ENCODE measurements around the gene DOHH. TPM values are rescaled to one million over a fixed set of nuclear protein-coding genes. Genes with fewer than 3 reads are reported as not detected.

DOHH gene, protein sequence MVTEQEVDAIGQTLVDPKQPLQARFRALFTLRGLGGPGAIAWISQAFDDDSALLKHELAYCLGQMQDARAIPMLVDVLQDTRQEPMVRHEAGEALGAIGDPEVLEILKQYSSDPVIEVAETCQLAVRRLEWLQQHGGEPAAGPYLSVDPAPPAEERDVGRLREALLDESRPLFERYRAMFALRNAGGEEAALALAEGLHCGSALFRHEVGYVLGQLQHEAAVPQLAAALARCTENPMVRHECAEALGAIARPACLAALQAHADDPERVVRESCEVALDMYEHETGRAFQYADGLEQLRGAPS
- 15.1 and 21.5 TPM in 2 replicates for total RNA-seq

DNA sequence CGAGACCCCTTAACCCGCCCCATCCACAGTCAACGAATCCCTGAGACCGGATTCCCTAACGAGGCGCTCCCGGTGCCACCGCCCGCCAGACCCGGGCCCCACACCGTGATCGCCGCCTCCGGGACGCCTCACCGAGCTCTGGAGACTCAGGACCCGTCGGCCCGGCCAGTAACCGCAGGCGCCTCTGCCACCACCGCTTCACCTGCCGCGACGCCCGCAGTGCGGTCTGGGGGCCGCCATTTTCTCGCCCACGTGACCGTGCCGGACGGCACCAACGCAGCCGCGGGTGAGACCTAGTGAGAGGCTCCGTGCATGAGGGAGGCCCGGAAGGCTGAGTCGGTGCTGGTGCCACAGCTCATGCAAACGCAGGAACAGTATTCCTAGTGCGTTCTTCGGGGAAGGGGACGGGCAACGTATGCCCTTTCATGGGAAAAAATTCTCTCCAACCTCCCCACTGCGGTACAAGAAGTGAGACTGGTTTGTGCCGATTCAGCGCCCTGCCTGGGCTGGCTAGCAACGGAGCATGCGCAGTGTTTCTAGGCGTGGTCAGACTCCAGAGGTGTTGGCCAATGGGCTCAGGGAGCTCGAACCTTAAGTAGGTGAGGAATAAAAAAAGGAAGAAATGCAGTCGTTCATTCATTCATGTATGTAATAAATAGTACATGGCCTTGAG is at the start of gene DOHH:
TSS of gene DOHH (minus strand) at position 246 of the 673 bp plus-strand sequence. CDS start 3,860 bp downstream, outside the sequence.

DNA sequence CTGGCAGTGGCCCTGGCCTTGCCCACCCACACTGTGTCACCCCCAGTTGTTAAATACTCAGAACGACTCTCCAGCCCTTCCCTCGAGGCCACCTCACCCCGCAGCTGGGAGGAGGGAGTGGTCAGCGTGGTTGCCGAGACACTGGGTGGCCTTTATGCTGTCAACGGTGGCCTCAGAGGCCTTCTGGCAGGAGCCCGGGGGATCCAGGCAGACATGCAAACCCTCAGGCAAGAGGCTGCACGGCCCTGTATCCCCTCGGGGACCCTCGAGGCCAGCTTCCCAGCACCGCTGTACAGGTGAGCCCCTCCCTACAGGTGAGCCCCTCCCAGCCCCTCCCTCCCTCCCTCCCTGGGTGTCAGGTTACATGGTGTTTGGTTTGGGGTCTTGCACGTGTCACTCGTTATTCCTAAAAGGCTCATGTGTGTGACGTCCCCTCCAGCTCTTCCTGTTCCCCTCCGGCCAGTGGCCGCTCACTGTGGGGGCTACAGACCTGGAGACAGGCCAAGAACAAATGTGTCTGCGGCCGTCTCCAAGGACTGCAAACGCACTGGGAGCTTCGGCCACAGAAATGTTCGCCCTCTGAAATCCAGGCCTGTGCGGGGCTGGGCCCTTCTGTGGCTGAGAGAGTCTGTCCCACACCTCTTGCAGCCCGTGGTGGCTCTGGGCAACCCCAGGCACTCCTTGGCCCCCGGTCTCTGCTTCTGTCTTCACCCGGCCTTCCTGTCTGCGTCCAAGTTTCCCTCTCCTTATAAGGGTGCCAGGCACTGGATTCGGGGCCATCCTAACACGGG is 38.7 kb upstream of the DOHH start, which contains the start of gene TEKTIP1:
TSS of gene TEKTIP1 (plus strand) at position 210 of the 791 bp plus-strand sequence. CDS start at position 214, 4 bp downstream.

DNA sequence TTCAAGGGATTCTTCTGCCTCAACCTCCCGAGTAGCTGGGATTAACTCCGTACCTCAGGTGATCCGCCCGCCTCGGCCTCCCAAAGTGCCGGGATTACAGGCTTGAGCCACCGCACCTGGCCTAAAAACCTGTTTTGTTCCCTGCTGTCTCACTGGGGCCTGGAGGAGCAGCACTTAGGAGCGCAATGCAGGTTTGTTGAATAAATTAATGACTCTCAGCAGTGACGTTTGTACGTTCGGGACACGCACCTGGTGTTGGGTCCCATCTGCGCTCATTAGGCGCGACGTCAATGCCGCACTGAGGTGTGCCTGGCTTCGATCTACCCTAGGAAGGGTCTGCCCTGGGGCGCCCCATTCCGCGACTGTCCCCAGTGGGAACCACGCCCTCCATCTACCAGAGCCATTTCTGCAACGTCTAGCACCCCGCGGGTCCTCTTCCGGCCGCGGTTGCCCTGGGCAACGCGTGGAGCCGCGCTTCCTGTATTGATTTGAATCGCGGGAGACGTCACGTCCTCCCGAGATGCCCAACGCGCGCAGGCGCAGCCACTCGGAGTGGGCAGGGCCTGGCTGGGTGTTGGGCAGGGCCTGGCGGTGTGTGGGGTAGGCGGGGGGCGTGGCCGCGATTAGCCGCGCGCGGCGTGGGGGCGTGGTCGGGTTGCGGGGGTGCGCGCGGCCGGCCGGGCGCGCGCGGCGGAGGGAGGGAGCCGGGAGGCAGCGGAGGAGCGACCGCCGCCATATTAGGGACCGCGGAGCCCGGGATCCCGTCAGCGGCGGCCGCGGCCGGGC is 5.3 kb upstream of the DOHH start, which contains the start of gene FZR1:
TSS of gene FZR1 (plus strand) at position 714 of the 786 bp plus-strand sequence. CDS start 16,679 bp downstream, outside the sequence.

DNA sequence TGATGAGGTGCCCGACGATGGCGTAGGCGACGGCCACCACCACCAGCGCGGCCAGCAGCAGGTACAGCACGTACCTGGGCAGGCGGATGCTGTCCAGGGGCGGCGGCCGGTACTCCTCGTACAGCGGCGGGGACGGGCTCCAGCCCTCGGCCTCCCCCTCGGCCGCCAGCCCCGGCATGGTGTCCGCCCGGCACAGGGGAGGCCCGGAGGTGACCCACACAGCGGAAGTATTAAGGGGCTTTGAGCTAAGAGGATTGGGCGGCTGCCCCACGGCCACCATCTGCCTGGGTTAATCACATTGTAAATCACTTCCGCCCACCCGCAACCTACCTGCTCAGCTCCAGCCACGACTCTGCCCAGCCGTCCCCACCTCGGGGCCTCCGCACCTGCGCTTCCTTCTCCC is 17.2 kb downstream of the DOHH start, which contains the start of gene SMIM44:
TSS of gene SMIM44 (minus strand) at position 216 of the 403 bp plus-strand sequence. CDS start at position 178, 38 bp downstream.

DNA sequence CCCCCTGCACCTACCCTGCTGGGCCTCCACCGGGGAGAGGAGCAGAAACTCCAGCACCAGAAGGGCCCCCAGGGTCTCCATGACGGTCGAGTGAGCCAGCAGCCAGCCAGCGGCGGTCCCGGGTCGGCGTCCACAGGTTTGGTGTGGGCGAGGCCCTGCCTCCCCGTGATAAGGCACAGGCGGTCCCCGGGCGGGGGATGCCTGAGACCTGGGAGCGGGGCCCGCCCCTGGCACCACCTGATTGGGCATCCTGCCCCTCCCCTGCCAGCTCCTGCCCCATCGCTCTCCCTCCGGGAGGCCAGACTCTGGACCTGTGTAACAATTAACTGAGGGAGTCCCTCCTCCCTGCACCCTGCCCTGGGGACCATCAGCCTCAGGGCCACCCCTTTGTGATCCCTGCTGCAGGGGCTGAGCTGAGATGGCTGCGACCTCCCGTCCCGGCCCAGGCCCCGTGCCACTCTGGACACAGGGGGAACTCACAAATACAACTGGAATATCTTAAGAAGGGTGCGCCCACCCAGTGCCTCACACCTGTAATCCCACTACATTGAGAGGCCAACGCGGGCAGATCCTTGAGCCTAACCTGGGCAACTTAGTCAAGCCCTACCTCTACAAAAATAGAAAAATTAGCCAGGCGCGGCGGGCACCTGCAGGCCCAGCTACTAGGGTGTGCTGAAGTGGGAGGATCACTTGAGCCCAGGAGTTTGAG is 19.9 kb downstream of the DOHH start, which contains the start of gene SMIM24:
TSS of gene SMIM24 (minus strand) at position 143 of the 709 bp plus-strand sequence. CDS start at position 81, 62 bp downstream.

Other genes with a start within 250 kb of the DOHH start
- 65.7 and 67.1 TPM in 2 replicates for gene NFIC, start 134.1 kb downstream of the DOHH start, total RNA-seq
- not detected in 2 replicates for gene SMIM24, start 20.1 kb downstream of the DOHH start, total RNA-seq
- gene SMIM44, start 17.2 kb downstream of the DOHH start, total RNA-seq, result not detected in 2 replicates
- gene FZR1, start 5.6 kb upstream of the DOHH start, total RNA-seq, result 39.5 and 61.0 TPM in 2 replicates
- gene TEKTIP1, start 38.5 kb upstream of the DOHH start, total RNA-seq, result not detected in 2 replicates
- gene MFSD12, start 56.9 kb upstream of the DOHH start, total RNA-seq, result 77.8 and 117 TPM in 2 replicates
- 74.5 and 87.6 TPM in 2 replicates for gene HMG20B, start 72.3 kb upstream of the DOHH start, total RNA-seq
- under 0.01 TPM in 1 of 2 replicates, not detected in the other for gene GIPC3, start 84.8 kb upstream of the DOHH start, total RNA-seq
- 1.4 and 1.6 TPM in 2 replicates for gene TBXA2R, start 106.2 kb upstream of the DOHH start, total RNA-seq
- gene CACTIN, start 126.1 kb upstream of the DOHH start, total RNA-seq, result 29.1 and 34.2 TPM in 2 replicates
- gene PIP5K1C, start 199.8 kb upstream of the DOHH start, total RNA-seq, result 18.8 and 25.5 TPM in 2 replicates
- under 0.01 and 0.12 TPM in 2 replicates for gene TJP3, start 207.7 kb upstream of the DOHH start, total RNA-seq

Measured in uterine smooth muscle cell (primary cell).